Esophagus muscularis mucosa (tissue), 3 donors: ENCODE measurements around the gene F10.

Source experiments
- CTCF ChIP-seq, 3 experiments: fragments of 200-600 bp in 2 of 3; fragments of 450-650 bp in 1 of 3; sonication (generic) in 2 of 3; IDR thresholded peaks; one replicate each; pipeline ENCODE4 v1.5.1; 2017 to 2019; ENCODE audit warnings: antibody characterized with exemption in 3 of 3, mild to moderate bottlenecking in 2 of 3, moderate library complexity in 1 of 3
- POLR2A ChIP-seq: fragments of 450-650 bp; IDR thresholded peaks from one replicate; pipeline ENCODE4 v1.6.1; 2017; ENCODE audit warnings: antibody characterized with exemption, moderate library complexity, mild to moderate bottlenecking, low read depth
- POLR2AphosphoS5 ChIP-seq, 2 donors: sonication (generic); formaldehyde crosslinking; IDR thresholded peaks; one replicate each; pipeline ENCODE4 v1.6.1; 2017; ENCODE audit warnings: antibody characterized with exemption in 2 of 2

- TF ChIP-seq CTCF (IDR thresholded peaks at IDR 0.05) (no peak), POLR2AphosphoS5 (IDR thresholded peaks at IDR 0.05) (no peak), POLR2A (no peak)
Observed at GRCh38 chr13:113120300-113121182, 2.1 kb upstream of the F10 start.
